ENCODE measurements around the gene RFT1. TPM values are rescaled to one million over a fixed set of nuclear protein-coding genes. Genes with fewer than 3 reads are reported as not detected.
A peak's percentile ranks its signal among the peaks of the same experiment; 100 is the strongest.
"Not testable (repeated sequence)": the region's sequence is repeated elsewhere in the genome, so short reads cannot be mapped to it uniquely, and the experiment has no call there.

The RFT1 gene
- total RNA-seq, 5 donors from 2014 or later (not counting 1 experiment from before 2014, with no cell fraction given) = 14.4 to 27.8 (median 26.6) TPM

DNA sequence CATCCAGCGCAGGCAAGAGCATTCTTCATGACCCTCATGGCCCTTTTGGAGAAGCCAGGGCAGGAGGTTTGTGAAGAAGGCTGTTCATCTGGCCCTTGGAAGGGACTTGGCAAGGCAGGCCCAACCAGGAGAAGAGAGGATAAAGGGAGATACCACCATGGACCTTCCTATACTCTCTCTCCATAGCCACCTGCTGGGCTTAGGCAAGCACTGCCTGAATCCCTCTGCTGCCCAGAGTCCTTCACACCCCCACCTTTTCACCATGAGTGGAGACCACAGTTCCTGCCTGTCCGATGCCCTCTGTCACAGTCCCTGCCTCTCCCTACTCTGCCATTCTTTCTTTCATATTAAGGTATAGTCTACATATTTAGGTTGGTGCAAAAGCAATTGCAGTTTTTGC, 73.8 kb downstream of the RFT1 start:
- ATAC-seq (replicated peaks in 1 of 4) (peak in 1 of 4 experiments; percentile 27), DNase-seq (no peak)
- POLR2A ChIA-PET = no interaction called here
- CTCF ChIA-PET = no interaction called here
- no peaks in the 10 kb centered on the region for H3K27me3 Mint-ChIP-seq
- peaks cover 0 to 9% of the 10 kb centered on the region in 2 experiments for H3K27me3 ChIP-seq (replicated peaks in 1 of 2; ENCODE audit: control insufficient read depth in 2 of 2, extremely low read depth in 1 of 2, insufficient read depth in 2 of 2, low read length in 1 of 2)
- no peak overlapping the region for H3K4me3 Mint-ChIP-seq
- no peak overlapping the region for H3K27ac ChIP-seq (ENCODE audit: low read length)
- no peak overlapping the region for H3K4me3 ChIP-seq (ENCODE audit: control insufficient read depth in 1 of 2, extremely low read depth in 1 of 2, low read length in 1 of 2)
- H3K9me3 Mint-ChIP-seq = no peaks in the 10 kb centered on the region
- H3K4me1 ChIP-seq (ENCODE audit: control insufficient read depth in 1 of 2, extremely low read depth in 1 of 2, insufficient read depth in 2 of 2, low read length in 2 of 2) = no peaks in the 10 kb centered on the region
- H3K4me1 Mint-ChIP-seq = no peaks in the 10 kb centered on the region
- WGBS (ENCODE audit: insufficient coverage) = 86% methylated on average over 1 of the region's 2 CpGs
- no peaks in the 10 kb centered on the region for H3K9me3 ChIP-seq
- no peaks in the 10 kb centered on the region for H3K36me3 ChIP-seq (ENCODE audit: control insufficient read depth in 2 of 2, extremely low read depth in 1 of 2, insufficient read depth in 1 of 2, low read length in 1 of 2)
- H3K36me3 Mint-ChIP-seq = no peaks in the 10 kb centered on the region
- no peak overlapping the region for H3K27ac Mint-ChIP-seq

GRCh38 chr3:53054233-53054632, 76.0 kb downstream of the RFT1 start:
- H3K36me3 Mint-ChIP-seq; H3K4me3 Mint-ChIP-seq; H3K27ac Mint-ChIP-seq; H3K9me3 ChIP-seq; H3K4me1 ChIP-seq (ENCODE audit: control insufficient read depth in 1 of 2, extremely low read depth in 1 of 2, insufficient read depth in 2 of 2, low read length in 2 of 2); DNase-seq; H3K36me3 ChIP-seq (ENCODE audit: control insufficient read depth in 2 of 2, extremely low read depth in 1 of 2, insufficient read depth in 1 of 2, low read length in 1 of 2); H3K4me3 ChIP-seq (ENCODE audit: control insufficient read depth in 1 of 2, extremely low read depth in 1 of 2, low read length in 1 of 2); H3K4me1 Mint-ChIP-seq; H3K9me3 Mint-ChIP-seq; H3K27ac ChIP-seq (ENCODE audit: low read length); H3K27me3 Mint-ChIP-seq; H3K27me3 ChIP-seq (replicated peaks in 1 of 2; ENCODE audit: control insufficient read depth in 2 of 2, extremely low read depth in 1 of 2, insufficient read depth in 2 of 2, low read length in 1 of 2); ATAC-seq (replicated peaks in 1 of 4): not testable (repeated sequence)
- CTCF ChIA-PET = interaction anchor here in 1 of 2 donors (1.2 kb wide), 1 partner anchor 69 kb away, joined by 3 read pairs; no protein-coding TSS in a partner anchor
- POLR2A ChIA-PET = interaction anchor here in 1 of 2 donors (0.6 kb wide), 1 partner anchor 83 kb away, joined by 3 read pairs; no protein-coding TSS in a partner anchor
- WGBS (ENCODE audit: insufficient coverage) = 100% methylated on average over 3 of the region's 7 CpGs

DNA sequence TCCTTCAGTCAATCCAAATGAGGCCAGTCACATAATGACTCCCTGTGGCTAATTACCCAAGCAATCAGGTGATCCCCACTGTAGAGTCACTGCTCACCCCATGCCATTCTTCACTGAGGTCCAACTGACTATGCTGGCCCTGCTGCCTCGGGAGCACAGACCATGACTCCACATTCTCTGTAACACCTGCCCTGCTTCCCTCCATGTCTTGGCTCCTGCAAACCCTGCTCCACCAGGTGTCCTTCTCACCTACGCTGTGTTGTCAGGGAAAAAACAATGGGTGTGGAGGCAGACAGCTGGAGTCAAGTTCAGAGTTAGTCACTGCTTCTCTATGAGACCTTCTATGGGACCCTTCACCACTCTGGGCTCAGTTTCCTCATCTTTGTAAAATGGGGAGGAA, 78.3 kb downstream of the RFT1 start:
- Mint-ChIP-seq H3K36me3 (no peaks in the 10 kb centered on the region), H3K4me1 (peaks cover 6 to 9% (median 6%) of the 10 kb centered on the region in 3 donors), H3K27me3 (no peaks in the 10 kb centered on the region), H3K9me3 (no peaks in the 10 kb centered on the region), H3K27ac (no peak overlapping the region), H3K4me3 (no peak overlapping the region)
- Histone ChIP-seq H3K27me3 (replicated peaks in 1 of 2; ENCODE audit: control insufficient read depth in 2 of 2, extremely low read depth in 1 of 2, insufficient read depth in 2 of 2, low read length in 1 of 2) (no peaks in the 10 kb centered on the region), H3K36me3 (ENCODE audit: control insufficient read depth in 2 of 2, extremely low read depth in 1 of 2, insufficient read depth in 1 of 2, low read length in 1 of 2) (no peaks in the 10 kb centered on the region), H3K4me3 (ENCODE audit: control insufficient read depth in 1 of 2, extremely low read depth in 1 of 2, low read length in 1 of 2) (no peak overlapping the region), H3K9me3 (no peaks in the 10 kb centered on the region), H3K27ac (ENCODE audit: low read length) (no peak overlapping the region), H3K4me1 (ENCODE audit: control insufficient read depth in 1 of 2, extremely low read depth in 1 of 2, insufficient read depth in 2 of 2, low read length in 2 of 2) (peaks cover 0 to 2% of the 10 kb centered on the region in 2 experiments)
- ATAC-seq (replicated peaks in 1 of 4) (peak in 1 of 4 experiments; percentile 24), DNase-seq (no peak)
- CTCF ChIA-PET = no interaction called here
- POLR2A ChIA-PET = no interaction called here
- 100% methylated on average over 1 of the region's 2 CpGs for WGBS (ENCODE audit: insufficient coverage)

GRCh38 chr3:53049987-53050386, 80.2 kb downstream of the RFT1 start:
- 82% methylated on average over 8 of the region's 8 CpGs for WGBS (ENCODE audit: insufficient coverage)
- H3K27me3 Mint-ChIP-seq = no peaks in the 10 kb centered on the region
- H3K36me3 ChIP-seq (ENCODE audit: control insufficient read depth in 2 of 2, extremely low read depth in 1 of 2, insufficient read depth in 1 of 2, low read length in 1 of 2) = no peaks in the 10 kb centered on the region
- H3K27me3 ChIP-seq (replicated peaks in 1 of 2; ENCODE audit: control insufficient read depth in 2 of 2, extremely low read depth in 1 of 2, insufficient read depth in 2 of 2, low read length in 1 of 2) = no peaks in the 10 kb centered on the region
- no peaks in the 10 kb centered on the region for H3K9me3 ChIP-seq
- peaks cover 0 to 9% of the 10 kb centered on the region in 2 experiments for H3K4me1 ChIP-seq (ENCODE audit: control insufficient read depth in 1 of 2, extremely low read depth in 1 of 2, insufficient read depth in 2 of 2, low read length in 2 of 2)
- no peak overlapping the region for H3K27ac ChIP-seq (ENCODE audit: low read length)
- ChIA-PET CTCF (no interaction called here), POLR2A (no interaction called here)
- H3K4me1 Mint-ChIP-seq = peaks cover 10 to 13% (median 10%) of the 10 kb centered on the region in 3 donors
- DNase-seq = no peak
- no peaks in the 10 kb centered on the region for H3K36me3 Mint-ChIP-seq
- peak overlapping the region in 1 of 2 donors; percentile 5 for H3K27ac Mint-ChIP-seq
- no peak for ATAC-seq (replicated peaks in 1 of 4)
- H3K4me3 ChIP-seq (ENCODE audit: control insufficient read depth in 1 of 2, extremely low read depth in 1 of 2, low read length in 1 of 2) = no peak overlapping the region
- H3K9me3 Mint-ChIP-seq = no peaks in the 10 kb centered on the region
- H3K4me3 Mint-ChIP-seq = no peak overlapping the region

- CTCF ChIA-PET = interaction anchor here (0.6 to 0.9 kb wide), 8 partner anchors 16 to 207 kb away, joined by 3 to 5 read pairs (median 3); no protein-coding TSS in a partner anchor
- Histone ChIP-seq H3K4me3 (ENCODE audit: control insufficient read depth in 1 of 2, extremely low read depth in 1 of 2, low read length in 1 of 2) (peak overlapping the region; percentile 53 to 60), H3K4me1 (ENCODE audit: control insufficient read depth in 1 of 2, extremely low read depth in 1 of 2, insufficient read depth in 2 of 2, low read length in 2 of 2) (peaks cover 6 to 19% of the 10 kb centered on the region in 2 experiments), H3K27me3 (replicated peaks in 1 of 2; ENCODE audit: control insufficient read depth in 2 of 2, extremely low read depth in 1 of 2, insufficient read depth in 2 of 2, low read length in 1 of 2) (no peaks in the 10 kb centered on the region), H3K36me3 (ENCODE audit: control insufficient read depth in 2 of 2, extremely low read depth in 1 of 2, insufficient read depth in 1 of 2, low read length in 1 of 2) (no peaks in the 10 kb centered on the region), H3K27ac (ENCODE audit: low read length) (peak overlapping the region; percentile 31), H3K9me3 (no peaks in the 10 kb centered on the region)
- Mint-ChIP-seq H3K27me3 (no peaks in the 10 kb centered on the region), H3K4me1 (peaks cover 35 to 42% (median 38%) of the 10 kb centered on the region in 3 donors), H3K27ac (peak overlapping the region; percentile 80 to 94), H3K9me3 (no peaks in the 10 kb centered on the region), H3K4me3 (peak overlapping the region; percentile 85 to 88 (median 85)), H3K36me3 (no peaks in the 10 kb centered on the region)
- WGBS (ENCODE audit: insufficient coverage) = 2% methylated on average over 113 of the region's 113 CpGs
- peak; percentile 38 to 79 (median 57) for DNase-seq
- POLR2A ChIA-PET = interaction anchor here (0.5 to 1.2 kb wide), 3 partner anchors 15 to 207 kb away, joined by 3 to 6 read pairs (median 4); no protein-coding TSS in a partner anchor
- ATAC-seq (replicated peaks in 1 of 4) = peak; percentile 47 to 61 (median 57)
These were observed 83.8 kb downstream of the RFT1 start for GRCh38 chr3:53046171-53047170.

- peak; percentile 55 to 88 (median 72) for DNase-seq
- WGBS (ENCODE audit: insufficient coverage) = under 1% methylated on average over 92 of the region's 117 CpGs
- Mint-ChIP-seq H3K27me3 (no peaks in the 10 kb centered on the region), H3K9me3 (no peaks in the 10 kb centered on the region), H3K36me3 (no peaks in the 10 kb centered on the region), H3K4me1 (peaks cover 42 to 49% (median 43%) of the 10 kb centered on the region in 3 donors), H3K27ac (peak within 1 kb of the TSS; percentile 98 to 99), H3K4me3 (peak within 1 kb of the TSS; percentile 89 to 98 (median 94))
- Histone ChIP-seq H3K4me1 (ENCODE audit: control insufficient read depth in 1 of 2, extremely low read depth in 1 of 2, insufficient read depth in 2 of 2, low read length in 2 of 2) (peaks cover 6 to 19% of the 10 kb centered on the region in 2 experiments), H3K4me3 (ENCODE audit: control insufficient read depth in 1 of 2, extremely low read depth in 1 of 2, low read length in 1 of 2) (peak within 1 kb of the TSS; percentile 69 to 87), H3K27me3 (replicated peaks in 1 of 2; ENCODE audit: control insufficient read depth in 2 of 2, extremely low read depth in 1 of 2, insufficient read depth in 2 of 2, low read length in 1 of 2) (no peaks in the 10 kb centered on the region), H3K36me3 (ENCODE audit: control insufficient read depth in 2 of 2, extremely low read depth in 1 of 2, insufficient read depth in 1 of 2, low read length in 1 of 2) (no peaks in the 10 kb centered on the region), H3K9me3 (no peaks in the 10 kb centered on the region), H3K27ac (ENCODE audit: low read length) (peak within 1 kb of the TSS; percentile 94)
- ChIA-PET POLR2A (interaction anchor here (0.5 to 1.2 kb wide), 3 partner anchors 14 to 208 kb away, joined by 3 to 6 read pairs (median 4); no protein-coding TSS in a partner anchor), CTCF (interaction anchor here in 1 of 2 donors (0.6 to 0.9 kb wide), 5 partner anchors 17 to 206 kb away, joined by 3 to 5 read pairs (median 3); no protein-coding TSS in a partner anchor)
- ATAC-seq (replicated peaks in 1 of 4) = peak; percentile 66 to 70 (median 67)
These were observed 84.6 kb downstream of the RFT1 start, which contains the start of gene SFMBT1 for GRCh38 chr3:53045518-53046170. SFMBT1 (minus strand) TSS chr3:53046073; CDS start chr3:52969128, 76,945 bp downstream.

All from T-cell (primary cell).